ENCODE results near the gene TFDP2.

TFDP2 gene

DNA sequence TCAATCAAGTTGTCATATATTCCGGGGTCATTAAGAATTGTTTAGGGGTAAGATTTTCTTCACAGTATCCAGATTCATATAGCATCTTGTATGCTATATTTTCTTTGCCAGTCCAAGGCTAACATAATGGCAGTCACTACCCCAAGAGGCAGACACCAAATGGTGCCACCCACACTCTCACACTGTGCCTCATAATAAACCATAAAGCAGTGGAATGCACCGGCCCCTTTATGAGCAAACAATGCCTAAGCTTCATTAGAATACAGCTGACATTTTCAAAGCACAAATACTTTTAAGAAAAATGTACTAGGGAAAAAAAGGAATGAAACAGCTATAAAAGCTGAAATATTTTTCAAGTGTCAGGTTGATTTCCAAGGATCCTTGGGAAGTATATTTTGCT, 121.6 kb downstream of the TFDP2 start:
- peak; percentile 25 for DNase-seq (ENCODE audit: low read depth)
- TF ChIP-seq, protein P1, sequence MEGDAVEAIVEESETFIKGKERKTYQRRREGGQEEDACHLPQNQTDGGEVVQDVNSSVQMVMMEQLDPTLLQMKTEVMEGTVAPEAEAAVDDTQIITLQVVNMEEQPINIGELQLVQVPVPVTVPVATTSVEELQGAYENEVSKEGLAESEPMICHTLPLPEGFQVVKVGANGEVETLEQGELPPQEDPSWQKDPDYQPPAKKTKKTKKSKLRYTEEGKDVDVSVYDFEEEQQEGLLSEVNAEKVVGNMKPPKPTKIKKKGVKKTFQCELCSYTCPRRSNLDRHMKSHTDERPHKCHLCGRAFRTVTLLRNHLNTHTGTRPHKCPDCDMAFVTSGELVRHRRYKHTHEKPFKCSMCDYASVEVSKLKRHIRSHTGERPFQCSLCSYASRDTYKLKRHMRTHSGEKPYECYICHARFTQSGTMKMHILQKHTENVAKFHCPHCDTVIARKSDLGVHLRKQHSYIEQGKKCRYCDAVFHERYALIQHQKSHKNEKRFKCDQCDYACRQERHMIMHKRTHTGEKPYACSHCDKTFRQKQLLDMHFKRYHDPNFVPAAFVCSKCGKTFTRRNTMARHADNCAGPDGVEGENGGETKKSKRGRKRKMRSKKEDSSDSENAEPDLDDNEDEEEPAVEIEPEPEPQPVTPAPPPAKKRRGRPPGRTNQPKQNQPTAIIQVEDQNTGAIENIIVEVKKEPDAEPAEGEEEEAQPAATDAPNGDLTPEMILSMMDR (conservative IDR thresholded peaks at IDR 0.05; ENCODE audit: control insufficient read depth, insufficient read depth, low read depth, low read length) = no peak
- H3K4me3 ChIP-seq (ENCODE audit: control insufficient read depth, low read depth, low read length) = peak overlapping the region; percentile 62

DNA sequence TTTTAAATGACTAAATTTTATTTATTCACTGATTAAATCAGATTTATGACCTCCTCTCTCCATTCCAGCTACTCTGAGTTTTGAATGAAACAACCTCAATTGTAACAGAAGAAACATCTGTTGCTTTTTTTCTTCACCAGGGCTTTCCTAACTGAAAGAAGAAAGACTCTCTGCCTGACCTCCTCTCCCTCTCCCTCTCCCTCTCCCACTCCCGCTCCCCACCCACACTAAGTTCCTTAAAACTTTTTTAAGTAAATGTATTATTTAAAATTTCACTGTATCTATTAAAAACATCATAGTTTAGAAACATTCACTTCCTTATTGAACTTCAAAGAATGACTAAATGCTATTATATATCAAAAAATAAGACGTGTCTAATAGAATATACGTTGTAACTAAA, 122.0 kb downstream of the TFDP2 start:
- peak overlapping the region; percentile 62 for H3K4me3 ChIP-seq (ENCODE audit: control insufficient read depth, low read depth, low read length)
- TF ChIP-seq, protein P1 (conservative IDR thresholded peaks at IDR 0.05; ENCODE audit: control insufficient read depth, insufficient read depth, low read depth, low read length) = no peak
- DNase-seq (ENCODE audit: low read depth) = peak; percentile 5

DNA sequence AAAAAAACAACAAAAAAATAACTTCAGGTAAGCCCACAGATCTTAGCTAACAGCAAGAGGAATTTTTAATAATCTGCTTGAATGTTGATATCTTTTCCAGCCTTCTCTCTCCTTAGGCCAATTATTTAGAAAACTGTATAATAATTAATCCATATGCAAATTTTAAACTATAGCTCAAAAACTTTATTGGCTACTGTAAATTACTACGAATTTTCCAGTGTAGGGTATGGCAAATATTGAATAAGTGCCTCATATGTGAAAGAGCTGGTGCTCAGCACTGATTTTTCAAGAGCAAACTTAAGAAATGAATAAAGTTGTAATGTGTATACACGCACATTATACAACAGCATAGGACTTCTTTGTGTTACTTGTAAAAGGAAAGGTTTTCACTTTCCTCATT, 123.0 kb downstream of the TFDP2 start:
- DNase-seq (ENCODE audit: low read depth) = no peak
- no peak overlapping the region for H3K4me3 ChIP-seq (ENCODE audit: control insufficient read depth, low read depth, low read length)
- TF ChIP-seq, protein P1 (conservative IDR thresholded peaks at IDR 0.05; ENCODE audit: control insufficient read depth, insufficient read depth, low read depth, low read length) = no peak

DNA sequence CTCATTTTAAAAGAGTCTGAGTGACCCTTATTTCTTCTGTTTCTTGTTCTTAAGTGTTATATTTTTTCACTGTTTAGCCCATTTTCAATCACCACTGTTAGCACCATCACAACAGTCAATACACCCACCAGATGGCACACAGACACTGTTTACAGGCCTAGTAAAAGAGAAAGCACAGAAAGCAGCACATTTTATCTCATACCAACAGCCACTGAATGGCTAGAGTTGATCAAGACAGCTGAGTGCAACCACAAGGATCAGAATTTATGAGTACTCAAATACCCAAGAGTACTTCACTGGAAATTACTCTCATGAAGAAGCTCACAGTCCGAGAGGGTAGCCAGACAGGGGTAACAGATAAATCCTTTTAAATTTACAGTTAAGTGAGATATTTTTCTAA, 127.0 kb downstream of the TFDP2 start:
- TF ChIP-seq, protein P1 (conservative IDR thresholded peaks at IDR 0.05; ENCODE audit: control insufficient read depth, insufficient read depth, low read depth, low read length) = no peak
- DNase-seq (ENCODE audit: low read depth) = peak; percentile 7
- H3K4me3 ChIP-seq (ENCODE audit: control insufficient read depth, low read depth, low read length) = no peak overlapping the region

DNA sequence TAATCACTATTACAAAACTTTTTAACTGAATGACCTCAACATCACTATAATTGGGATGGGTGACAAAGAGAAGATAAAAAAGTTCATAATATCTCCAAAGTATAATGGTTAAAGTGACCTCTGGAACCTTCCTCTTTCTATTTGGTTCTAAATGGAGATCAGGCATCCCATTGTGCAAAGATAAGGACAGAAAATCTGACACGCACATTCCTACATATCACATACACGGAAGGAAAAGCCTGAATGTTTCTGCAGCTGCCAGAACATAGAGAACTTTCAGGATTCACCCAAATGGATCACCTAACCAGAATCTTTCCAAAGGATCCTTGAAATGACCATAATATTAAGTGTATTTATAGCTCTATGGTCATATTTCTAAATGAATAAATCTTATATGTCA, 128.2 kb downstream of the TFDP2 start:
- no peak overlapping the region for H3K4me3 ChIP-seq (ENCODE audit: control insufficient read depth, low read depth, low read length)
- TF ChIP-seq, protein P1 (conservative IDR thresholded peaks at IDR 0.05; ENCODE audit: control insufficient read depth, insufficient read depth, low read depth, low read length) = no peak
- DNase-seq (ENCODE audit: low read depth) = no peak

DNA sequence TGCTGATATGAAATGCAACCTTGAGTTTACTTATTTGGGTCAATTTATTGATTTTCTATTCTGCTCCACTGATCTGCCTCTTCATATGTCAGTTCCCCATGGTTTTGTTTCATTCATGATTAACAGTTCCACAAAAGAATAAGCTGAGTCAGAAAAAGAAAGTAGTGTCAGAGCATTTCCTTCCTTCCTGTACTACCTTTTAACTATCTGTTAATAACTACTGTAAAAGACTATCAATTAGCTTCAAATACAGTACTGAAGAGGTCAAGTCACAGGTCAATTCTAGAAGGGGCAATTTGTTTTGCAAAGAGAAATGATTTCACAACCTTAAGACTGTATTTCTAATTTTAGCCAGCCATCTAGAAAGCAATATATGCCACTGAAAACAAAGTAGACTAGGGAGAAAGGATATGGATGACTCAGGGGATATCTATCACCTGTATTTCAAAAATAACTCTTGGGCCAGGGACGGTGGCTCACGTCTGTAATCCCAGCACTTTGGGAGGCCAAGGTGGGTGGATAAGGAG, 129.5 kb downstream of the TFDP2 start:
- TF ChIP-seq, protein P1 (conservative IDR thresholded peaks at IDR 0.05; ENCODE audit: control insufficient read depth, insufficient read depth, low read depth, low read length) = no peak
- DNase-seq (ENCODE audit: low read depth) = peak; percentile 7
- H3K4me3 ChIP-seq (ENCODE audit: control insufficient read depth, low read depth, low read length) = no peak overlapping the region

DNA sequence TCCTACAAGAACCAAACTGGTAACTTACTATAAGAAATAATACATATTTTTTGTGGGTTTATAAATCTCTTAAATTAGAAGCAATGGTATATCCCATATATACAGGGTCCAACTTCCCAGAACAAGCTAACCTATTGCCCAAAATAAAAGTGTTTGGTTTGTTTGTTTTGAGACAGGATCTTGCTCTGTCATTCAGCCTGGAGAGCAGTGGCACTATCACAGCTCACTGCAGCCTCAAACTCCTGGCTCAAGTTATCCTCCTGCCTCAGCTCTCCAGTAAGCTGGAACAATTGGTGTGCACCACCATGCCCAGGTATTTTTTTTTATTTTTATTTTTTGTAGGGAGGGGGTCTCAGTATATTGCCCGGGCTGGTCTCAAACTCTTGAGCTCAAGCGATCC, 135.4 kb downstream of the TFDP2 start:
- no peak for DNase-seq (ENCODE audit: low read depth)
- TF ChIP-seq, protein P1 (conservative IDR thresholded peaks at IDR 0.05; ENCODE audit: control insufficient read depth, insufficient read depth, low read depth, low read length) = no peak
- H3K4me3 ChIP-seq (ENCODE audit: control insufficient read depth, low read depth, low read length) = no peak overlapping the region
